GM21717 (cell line): ENCODE measurements around the gene TMSB15C.

Experiments used
- ATAC-seq: cut with Tn5 transposase; IDR thresholded peaks from one replicate; pipeline ENCODE4 v1.9.1; 2021; ENCODE audit warnings: mild to moderate bottlenecking, moderate library complexity; ENCODE audit not compliant: unreplicated experiment

Gene TMSB15C

DNA sequence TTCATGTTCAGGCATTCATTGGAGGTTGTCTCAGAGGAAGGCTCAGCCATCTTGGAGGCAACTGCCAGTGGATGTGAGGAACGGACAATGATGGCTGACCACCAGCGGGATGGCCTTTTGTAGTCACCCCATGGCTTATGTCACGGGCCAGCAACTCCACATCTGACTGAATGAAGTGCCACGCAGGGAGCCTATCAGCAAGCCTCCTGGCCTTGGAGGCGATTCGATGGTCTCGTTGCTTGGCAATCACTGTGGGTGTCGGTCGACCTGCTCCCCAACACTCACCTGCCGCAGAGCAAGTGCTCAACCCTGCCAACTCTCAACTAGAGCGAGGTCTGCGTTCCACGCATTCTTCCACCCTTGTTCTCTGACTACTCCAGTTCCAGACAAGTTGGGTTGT, 28.9 kb downstream of the TMSB15C start:
- ATAC-seq, result no peak

DNA sequence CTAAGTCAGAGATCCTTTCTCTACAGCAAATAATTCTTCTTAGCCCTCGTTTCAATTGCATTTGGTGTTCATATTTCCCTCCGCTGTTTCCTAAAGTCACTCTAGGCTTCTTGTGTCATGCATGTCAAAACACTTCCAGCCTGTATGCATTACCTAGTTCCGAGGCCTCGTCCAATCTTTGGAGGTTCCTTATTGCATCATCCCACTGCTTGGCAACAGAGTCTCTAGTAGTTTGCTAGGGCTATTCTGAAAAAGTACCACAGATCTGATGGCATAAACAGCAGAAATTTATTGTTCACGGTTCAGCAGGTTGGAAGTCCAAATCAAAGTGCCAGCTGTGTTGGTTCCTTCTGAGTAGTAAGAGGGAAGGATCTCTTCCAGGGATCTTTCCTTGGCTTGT, 30.4 kb downstream of the TMSB15C start:
- ATAC-seq, result no peak

DNA sequence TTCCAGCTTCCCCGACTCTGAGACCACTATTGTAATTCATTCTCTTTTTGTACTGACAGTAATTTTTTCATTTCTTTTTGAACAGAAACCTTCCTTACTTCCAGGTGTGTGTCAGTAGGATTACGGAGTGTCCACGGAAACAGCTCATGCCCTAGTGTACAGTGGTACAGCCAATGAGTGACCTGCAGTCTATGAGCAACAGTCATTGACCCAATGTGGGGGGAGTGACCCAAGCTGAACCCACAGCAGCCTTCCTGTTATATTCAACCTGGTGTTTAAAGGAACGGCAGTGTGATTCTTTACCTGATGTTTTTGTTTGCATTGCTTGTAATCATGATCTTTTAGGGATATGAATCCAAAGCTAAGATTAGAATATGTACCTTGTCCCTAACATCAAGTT, 35.0 kb downstream of the TMSB15C start:
- no peak for ATAC-seq

DNA sequence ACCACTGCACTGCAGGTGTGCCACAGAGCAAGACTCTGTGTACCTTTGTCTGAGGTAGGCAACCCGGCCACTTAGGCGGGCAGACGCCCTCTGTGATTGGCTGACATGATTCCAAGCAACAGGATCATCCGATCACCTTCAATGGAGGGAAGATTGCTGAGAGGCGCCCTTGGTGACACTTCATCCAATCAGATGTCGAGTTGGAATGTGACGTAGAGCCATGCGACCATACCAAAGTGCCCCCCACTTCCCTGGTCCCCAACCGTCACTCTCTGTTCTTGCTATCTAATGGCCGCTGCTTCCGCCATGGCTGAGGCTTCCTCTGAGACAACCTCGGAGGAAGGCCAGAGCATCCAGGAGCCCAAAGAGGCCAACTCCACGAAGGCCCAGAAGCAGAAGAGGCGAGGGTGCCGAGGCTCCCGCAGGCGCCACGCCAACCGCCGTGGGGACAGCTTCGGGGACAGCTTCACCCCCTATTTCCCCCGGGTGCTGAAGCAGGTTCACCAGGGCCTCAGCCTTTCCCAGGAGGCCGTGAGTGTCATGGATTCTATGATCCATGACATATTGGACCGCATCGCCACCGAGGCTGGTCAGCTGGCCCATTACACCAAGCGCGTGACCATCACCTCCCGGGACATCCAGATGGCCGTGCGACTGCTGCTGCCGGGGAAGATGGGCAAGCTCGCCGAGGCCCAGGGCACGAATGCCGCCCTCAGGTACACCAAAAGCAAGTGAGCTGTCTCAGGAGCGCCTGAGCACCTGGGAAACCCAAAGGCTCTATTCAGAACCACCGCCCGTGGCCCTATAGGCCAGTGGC, 36.1 kb downstream of the TMSB15C start, which contains the start of gene H2BW2:
Gene H2BW2 (plus strand): TSS at position 268 of the 817 bp plus-strand sequence. CDS start 39 bp downstream, at position 307.
- no peak for ATAC-seq
